OCI-LY7 (cell line): Measurements from ENCODE around the gene RNGTT.

ENCODE experiments used
- CTCF ChIP-seq: fragments of 200-600 bp; sonication (generic); conservative IDR thresholded peaks from 2 replicates; pipeline ENCODE4 v1.5.1; 2014; ENCODE audit warnings: mild to moderate bottlenecking, antibody characterized with exemption, low read length, moderate library complexity, mixed read lengths
- EZH2phosphoT487 ChIP-seq: fragments of 200-600 bp; sonication (generic); IDR thresholded peaks from 2 replicates; pipeline ENCODE4 v1.6.1; 2018; ENCODE audit warnings: low read depth, borderline replicate concordance, mild to moderate bottlenecking, mixed run types, antibody characterized with exemption, low read length, moderate library complexity, mixed read lengths

DNA sequence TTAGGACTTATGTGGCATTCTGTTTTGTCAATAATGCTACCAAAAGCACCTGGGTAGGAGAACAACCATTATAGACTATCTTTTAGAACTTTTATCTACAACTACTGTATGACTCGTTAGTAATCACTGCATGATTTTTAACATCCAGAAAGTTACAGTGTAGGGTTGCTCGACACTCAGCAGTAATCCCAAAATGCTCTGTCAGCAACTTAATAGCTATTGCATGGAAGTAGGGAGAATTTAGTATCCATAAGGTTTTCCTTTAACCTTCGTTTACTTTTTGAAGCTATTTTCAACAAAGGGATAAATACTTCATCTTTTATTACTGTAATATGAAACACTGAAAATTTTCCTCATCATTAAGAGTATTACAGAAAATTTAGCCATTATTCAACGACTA, 309.5 kb downstream of the RNGTT start:
- no peak for TF ChIP-seq CTCF
- TF ChIP-seq EZH2phosphoT487 = no peak
